HEK293 (cell line): ENCODE results near the gene GALNTL6.

Source experiments
- CTCF ChIA-PET: fragments of 350-600 bp; formaldehyde crosslinking; extraction: SDS; loops from one replicate; lab custom pipeline; 2021; ENCODE audit warnings: antibody characterized with exemption; lab: Yijun Ruan, JAX
- POLR2A ChIA-PET: fragments of 300-600 bp; formaldehyde crosslinking; extraction: SDS; loops from one replicate; lab custom pipeline; 2020; ENCODE audit warnings: antibody characterized with exemption, inconsistent platforms; lab: Yijun Ruan, JAX
- H3K27ac ChIP-seq: fragments of 200-500 bp; sonication (Bioruptor generic); 2 replicates; pipeline ENCODE4 v1.5.1; 2014; ENCODE audit warnings: low read depth, low read length, control low read depth, inconsistent platforms; ENCODE audit errors: extremely low read depth
- H3K36me3 ChIP-seq, 2 experiments: fragments of 200-500 bp in 1 of 2; sonication (Bioruptor generic) in 1 of 2; 1 replicate in 1 of 2; 2 replicates in 1 of 2; pipeline ENCODE4 v1.5.1; 2014 to 2017; ENCODE audit warnings: inconsistent platforms in 2 of 2, low read length in 2 of 2; ENCODE audit not compliant: control insufficient read depth in 2 of 2, insufficient read depth in 1 of 2
- H3K4me1 ChIP-seq: fragments of 200-500 bp; sonication (Bioruptor generic); 2 replicates; pipeline ENCODE4 v1.5.1; 2014; ENCODE audit warnings: mild to moderate bottlenecking, low read length, inconsistent platforms; ENCODE audit not compliant: control insufficient read depth, insufficient read depth
- H3K4me3 ChIP-seq: 2 replicates; pipeline ENCODE4 v1.5.1; 2011; ENCODE audit warnings: low read depth, mild to moderate bottlenecking, control low read depth, low read length, moderate library complexity
- H3K9me3 ChIP-seq: fragments of 200-500 bp; sonication (Bioruptor generic); 2 replicates; pipeline ENCODE4 v1.5.1; 2014; ENCODE audit warnings: low read depth, low read length, inconsistent platforms; ENCODE audit not compliant: control insufficient read depth, insufficient read depth
- GLIS2 ChIP-seq: fragments of 450-650 bp; formaldehyde crosslinking; IDR thresholded peaks from 2 replicates; pipeline ENCODE4 v1.5.1; 2016; ENCODE audit warnings: missing biosample characterization, missing genetic modification characterization
- HOXA7 ChIP-seq: sonication (generic); formaldehyde crosslinking; IDR thresholded peaks from 2 replicates; pipeline ENCODE4 v1.8.1; 2022; ENCODE audit warnings: missing genetic modification reagents, borderline replicate concordance
- IKZF3 ChIP-seq: fragments of 450-650 bp; IDR thresholded peaks from 2 replicates; pipeline ENCODE4 v1.5.0; 2018; ENCODE audit warnings: missing biosample characterization, mild to moderate bottlenecking, missing genetic modification characterization, moderate library complexity
- OVOL3 ChIP-seq: fragments of 450-650 bp; formaldehyde crosslinking; IDR thresholded peaks from 2 replicates; pipeline ENCODE4 v1.5.1; 2016; ENCODE audit warnings: missing biosample characterization, missing genetic modification characterization
- SCRT1 ChIP-seq: fragments of 450-650 bp; formaldehyde crosslinking; IDR thresholded peaks from 2 replicates; pipeline ENCODE4 v1.5.1; 2016; ENCODE audit warnings: missing biosample characterization, missing genetic modification characterization, borderline replicate concordance
- TRIM28 ChIP-seq: IDR thresholded peaks from 2 replicates; pipeline ENCODE4 v1.6.1; 2011; ENCODE audit warnings: low read length, control low read depth, borderline replicate concordance
- YY2 ChIP-seq: fragments of 450-650 bp; formaldehyde crosslinking; IDR thresholded peaks from 2 replicates; pipeline ENCODE4 v1.5.1; 2016; ENCODE audit warnings: missing biosample characterization, missing genetic modification characterization
- ZBTB10 ChIP-seq: fragments of 450-650 bp; formaldehyde crosslinking; IDR thresholded peaks from 2 replicates; pipeline ENCODE4 v1.5.1; 2016; ENCODE audit warnings: missing biosample characterization, missing genetic modification characterization
- ZBTB17 ChIP-seq: fragments of 450-650 bp; formaldehyde crosslinking; IDR thresholded peaks from 2 replicates; pipeline ENCODE4 v1.5.1; 2016; ENCODE audit warnings: missing biosample characterization, missing genetic modification characterization
- ZBTB20 ChIP-seq: fragments of 450-650 bp; formaldehyde crosslinking; IDR thresholded peaks from 2 replicates; pipeline ENCODE4 v1.5.1; 2016; ENCODE audit warnings: missing biosample characterization, missing genetic modification characterization
- ZBTB8A ChIP-seq: fragments of 450-650 bp; formaldehyde crosslinking; IDR thresholded peaks from 2 replicates; pipeline ENCODE4 v1.5.1; 2016; ENCODE audit warnings: missing biosample characterization, missing genetic modification characterization
- ZEB2 ChIP-seq: fragments of 450-650 bp; formaldehyde crosslinking; IDR thresholded peaks from 2 replicates; pipeline ENCODE4 v1.5.1; 2016; ENCODE audit warnings: missing biosample characterization, missing genetic modification characterization
- ZFP3 ChIP-seq: fragments of 450-650 bp; formaldehyde crosslinking; IDR thresholded peaks from 2 replicates; pipeline ENCODE4 v1.5.1; 2016; ENCODE audit warnings: low read depth, missing biosample characterization, missing genetic modification characterization
- ZNF157 ChIP-seq: fragments of 450-650 bp; formaldehyde crosslinking; IDR thresholded peaks from 2 replicates; pipeline ENCODE4 v1.5.1; 2016; ENCODE audit warnings: missing biosample characterization, missing genetic modification characterization
- ZNF2 ChIP-seq: fragments of 450-650 bp; formaldehyde crosslinking; IDR thresholded peaks from 2 replicates; pipeline ENCODE4 v1.5.1; 2016; ENCODE audit warnings: missing biosample characterization, missing genetic modification characterization
- ZNF202 ChIP-seq: fragments of 450-650 bp; formaldehyde crosslinking; IDR thresholded peaks from 2 replicates; pipeline ENCODE4 v1.5.1; 2016; ENCODE audit warnings: missing biosample characterization, missing genetic modification characterization, borderline replicate concordance
- ZNF223 ChIP-seq: fragments of 450-650 bp; formaldehyde crosslinking; IDR thresholded peaks from 2 replicates; pipeline ENCODE4 v1.5.1; 2016; ENCODE audit warnings: missing biosample characterization, missing genetic modification characterization
- ZNF266 ChIP-seq: fragments of 450-650 bp; formaldehyde crosslinking; IDR thresholded peaks from 2 replicates; pipeline ENCODE4 v1.5.1; 2016; ENCODE audit warnings: missing biosample characterization, missing genetic modification characterization, low read depth
- ZNF324 ChIP-seq: fragments of 450-650 bp; formaldehyde crosslinking; IDR thresholded peaks from 2 replicates; pipeline ENCODE4 v1.5.1; 2016; ENCODE audit warnings: missing biosample characterization, missing genetic modification characterization
- ZNF664 ChIP-seq: fragments of 450-650 bp; formaldehyde crosslinking; IDR thresholded peaks from 2 replicates; pipeline ENCODE4 v1.5.1; 2016; ENCODE audit warnings: missing biosample characterization, missing genetic modification characterization
- ZNF76 ChIP-seq: fragments of 450-650 bp; formaldehyde crosslinking; IDR thresholded peaks from 2 replicates; pipeline ENCODE4; 2016; ENCODE audit warnings: low read depth, missing biosample characterization, missing genetic modification characterization, borderline replicate concordance
- ZNF843 ChIP-seq: fragments of 450-650 bp; formaldehyde crosslinking; IDR thresholded peaks from 2 replicates; pipeline ENCODE4 v1.5.1; 2016; ENCODE audit warnings: missing biosample characterization, missing genetic modification characterization
- TF ChIP-seq, protein P1 (sequence below): fragments of 450-650 bp; formaldehyde crosslinking; IDR thresholded peaks from 2 replicates; pipeline ENCODE4 v1.5.1; 2016; ENCODE audit warnings: missing biosample characterization, missing genetic modification characterization
- TF ChIP-seq, protein P2 (sequence below): fragments of 450-650 bp; formaldehyde crosslinking; IDR thresholded peaks from 2 replicates; pipeline ENCODE4 v1.5.1; 2016; ENCODE audit warnings: missing biosample characterization, missing genetic modification characterization, borderline replicate concordance

GALNTL6 gene

DNA sequence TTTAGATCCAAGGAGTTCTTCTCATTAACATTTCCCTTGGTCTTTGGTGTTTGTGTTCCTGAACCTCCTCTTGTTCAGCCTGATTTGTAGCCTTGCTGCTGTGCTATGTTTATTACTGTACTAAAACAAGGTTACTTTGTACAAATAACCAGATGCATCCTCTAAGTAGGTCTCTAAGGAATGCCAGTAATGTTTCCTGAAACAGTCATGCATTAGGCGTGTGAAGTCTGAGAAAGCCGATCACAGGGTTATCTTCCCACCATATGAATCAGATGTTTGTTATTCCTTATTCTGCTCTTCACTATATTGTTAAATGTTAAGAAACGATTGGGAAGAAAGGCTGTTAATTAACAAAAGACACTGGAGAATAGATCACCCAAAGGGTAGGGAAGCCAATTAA is 66.9 kb downstream of the GALNTL6 start:
- Histone ChIP-seq H3K4me3 (no peak overlapping the region), H3K36me3 (no peaks in the 10 kb centered on the region), H3K27ac (no peak overlapping the region), H3K4me1 (no peaks in the 10 kb centered on the region), H3K9me3 (no peaks in the 10 kb centered on the region)
- POLR2A ChIA-PET, result no interaction called here
- CTCF ChIA-PET, result no interaction called here
- TF ChIP-seq YY2 (tag by site-specific recombination) (no peak), ZEB2 (tag by site-specific recombination) (no peak), GLIS2 (tag by site-specific recombination) (no peak), ZNF157 (tag by site-specific recombination) (no peak), ZBTB17 (tag by site-specific recombination) (no peak), ZNF843 (tag by site-specific recombination) (no peak), ZNF223 (tag by site-specific recombination) (no peak)
- TF ChIP-seq, protein P1, sequence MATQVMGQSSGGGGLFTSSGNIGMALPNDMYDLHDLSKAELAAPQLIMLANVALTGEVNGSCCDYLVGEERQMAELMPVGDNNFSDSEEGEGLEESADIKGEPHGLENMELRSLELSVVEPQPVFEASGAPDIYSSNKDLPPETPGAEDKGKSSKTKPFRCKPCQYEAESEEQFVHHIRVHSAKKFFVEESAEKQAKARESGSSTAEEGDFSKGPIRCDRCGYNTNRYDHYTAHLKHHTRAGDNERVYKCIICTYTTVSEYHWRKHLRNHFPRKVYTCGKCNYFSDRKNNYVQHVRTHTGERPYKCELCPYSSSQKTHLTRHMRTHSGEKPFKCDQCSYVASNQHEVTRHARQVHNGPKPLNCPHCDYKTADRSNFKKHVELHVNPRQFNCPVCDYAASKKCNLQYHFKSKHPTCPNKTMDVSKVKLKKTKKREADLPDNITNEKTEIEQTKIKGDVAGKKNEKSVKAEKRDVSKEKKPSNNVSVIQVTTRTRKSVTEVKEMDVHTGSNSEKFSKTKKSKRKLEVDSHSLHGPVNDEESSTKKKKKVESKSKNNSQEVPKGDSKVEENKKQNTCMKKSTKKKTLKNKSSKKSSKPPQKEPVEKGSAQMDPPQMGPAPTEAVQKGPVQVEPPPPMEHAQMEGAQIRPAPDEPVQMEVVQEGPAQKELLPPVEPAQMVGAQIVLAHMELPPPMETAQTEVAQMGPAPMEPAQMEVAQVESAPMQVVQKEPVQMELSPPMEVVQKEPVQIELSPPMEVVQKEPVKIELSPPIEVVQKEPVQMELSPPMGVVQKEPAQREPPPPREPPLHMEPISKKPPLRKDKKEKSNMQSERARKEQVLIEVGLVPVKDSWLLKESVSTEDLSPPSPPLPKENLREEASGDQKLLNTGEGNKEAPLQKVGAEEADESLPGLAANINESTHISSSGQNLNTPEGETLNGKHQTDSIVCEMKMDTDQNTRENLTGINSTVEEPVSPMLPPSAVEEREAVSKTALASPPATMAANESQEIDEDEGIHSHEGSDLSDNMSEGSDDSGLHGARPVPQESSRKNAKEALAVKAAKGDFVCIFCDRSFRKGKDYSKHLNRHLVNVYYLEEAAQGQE, result no peak

- no peaks in the 10 kb centered on the region for H3K9me3 ChIP-seq
- H3K27ac ChIP-seq, result no peak overlapping the region
- CTCF ChIA-PET, result no interaction called here
- no peak for TF ChIP-seq ZBTB10 (tag by site-specific recombination)
- TF ChIP-seq ZNF2 (tag by site-specific recombination), result no peak
- no peak for TF ChIP-seq ZFP3 (tag by site-specific recombination)
- TF ChIP-seq TRIM28, result no peak
- no peak for TF ChIP-seq ZBTB8A
- no peak for TF ChIP-seq ZNF202 (tag by site-specific recombination)
- TF ChIP-seq SCRT1, result no peak
- TF ChIP-seq OVOL3 (tag by site-specific recombination), result no peak
- no peak for TF ChIP-seq ZNF324 (tag by site-specific recombination)
- TF ChIP-seq IKZF3 (tag by site-specific recombination), result no peak
- no peak for TF ChIP-seq YY2 (tag by site-specific recombination)
- no peak for TF ChIP-seq GLIS2 (tag by site-specific recombination)
- TF ChIP-seq ZNF76 (tag by site-specific recombination), result no peak
- TF ChIP-seq ZNF664 (tag by site-specific recombination), result no peak
- no peak for TF ChIP-seq ZNF266 (tag by site-specific recombination)
- no peak for TF ChIP-seq HOXA7 (CRISPR knock-in tag)
- TF ChIP-seq, protein P2, sequence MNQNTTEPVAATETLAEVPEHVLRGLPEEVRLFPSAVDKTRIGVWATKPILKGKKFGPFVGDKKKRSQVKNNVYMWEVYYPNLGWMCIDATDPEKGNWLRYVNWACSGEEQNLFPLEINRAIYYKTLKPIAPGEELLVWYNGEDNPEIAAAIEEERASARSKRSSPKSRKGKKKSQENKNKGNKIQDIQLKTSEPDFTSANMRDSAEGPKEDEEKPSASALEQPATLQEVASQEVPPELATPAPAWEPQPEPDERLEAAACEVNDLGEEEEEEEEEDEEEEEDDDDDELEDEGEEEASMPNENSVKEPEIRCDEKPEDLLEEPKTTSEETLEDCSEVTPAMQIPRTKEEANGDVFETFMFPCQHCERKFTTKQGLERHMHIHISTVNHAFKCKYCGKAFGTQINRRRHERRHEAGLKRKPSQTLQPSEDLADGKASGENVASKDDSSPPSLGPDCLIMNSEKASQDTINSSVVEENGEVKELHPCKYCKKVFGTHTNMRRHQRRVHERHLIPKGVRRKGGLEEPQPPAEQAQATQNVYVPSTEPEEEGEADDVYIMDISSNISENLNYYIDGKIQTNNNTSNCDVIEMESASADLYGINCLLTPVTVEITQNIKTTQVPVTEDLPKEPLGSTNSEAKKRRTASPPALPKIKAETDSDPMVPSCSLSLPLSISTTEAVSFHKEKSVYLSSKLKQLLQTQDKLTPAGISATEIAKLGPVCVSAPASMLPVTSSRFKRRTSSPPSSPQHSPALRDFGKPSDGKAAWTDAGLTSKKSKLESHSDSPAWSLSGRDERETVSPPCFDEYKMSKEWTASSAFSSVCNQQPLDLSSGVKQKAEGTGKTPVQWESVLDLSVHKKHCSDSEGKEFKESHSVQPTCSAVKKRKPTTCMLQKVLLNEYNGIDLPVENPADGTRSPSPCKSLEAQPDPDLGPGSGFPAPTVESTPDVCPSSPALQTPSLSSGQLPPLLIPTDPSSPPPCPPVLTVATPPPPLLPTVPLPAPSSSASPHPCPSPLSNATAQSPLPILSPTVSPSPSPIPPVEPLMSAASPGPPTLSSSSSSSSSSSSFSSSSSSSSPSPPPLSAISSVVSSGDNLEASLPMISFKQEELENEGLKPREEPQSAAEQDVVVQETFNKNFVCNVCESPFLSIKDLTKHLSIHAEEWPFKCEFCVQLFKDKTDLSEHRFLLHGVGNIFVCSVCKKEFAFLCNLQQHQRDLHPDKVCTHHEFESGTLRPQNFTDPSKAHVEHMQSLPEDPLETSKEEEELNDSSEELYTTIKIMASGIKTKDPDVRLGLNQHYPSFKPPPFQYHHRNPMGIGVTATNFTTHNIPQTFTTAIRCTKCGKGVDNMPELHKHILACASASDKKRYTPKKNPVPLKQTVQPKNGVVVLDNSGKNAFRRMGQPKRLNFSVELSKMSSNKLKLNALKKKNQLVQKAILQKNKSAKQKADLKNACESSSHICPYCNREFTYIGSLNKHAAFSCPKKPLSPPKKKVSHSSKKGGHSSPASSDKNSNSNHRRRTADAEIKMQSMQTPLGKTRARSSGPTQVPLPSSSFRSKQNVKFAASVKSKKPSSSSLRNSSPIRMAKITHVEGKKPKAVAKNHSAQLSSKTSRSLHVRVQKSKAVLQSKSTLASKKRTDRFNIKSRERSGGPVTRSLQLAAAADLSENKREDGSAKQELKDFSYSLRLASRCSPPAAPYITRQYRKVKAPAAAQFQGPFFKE (tag by site-specific recombination), result no peak
- TF ChIP-seq ZBTB20, result no peak
- no peaks in the 10 kb centered on the region for H3K36me3 ChIP-seq
- no peak overlapping the region for H3K4me3 ChIP-seq
- POLR2A ChIA-PET, result no interaction called here
- H3K4me1 ChIP-seq, result no peaks in the 10 kb centered on the region
These were observed 76.5 kb downstream of the GALNTL6 start for GRCh38 chr4:171889681-171890080.
